Neural progenitor cell (in vitro differentiated cells): ENCODE results near the gene CXXC4.

Experiments
- EZH2 ChIP-seq: fragments of 200-600 bp; sonication (generic); IDR thresholded peaks from 2 replicates; pipeline ENCODE4 v1.6.1; 2017; ENCODE audit warnings: antibody characterized with exemption, mild to moderate bottlenecking, moderate library complexity
- EZH2phosphoT487 ChIP-seq: fragments of 200-600 bp; sonication (generic); IDR thresholded peaks from 2 replicates; pipeline ENCODE4 v1.6.1; 2017; ENCODE audit warnings: antibody characterized with exemption
- TF ChIP-seq, protein P1 (sequence below): fragments of 200-600 bp; sonication (generic); IDR thresholded peaks from 2 replicates; pipeline ENCODE4 v1.5.1; 2017; ENCODE audit warnings: antibody characterized with exemption, mild to moderate bottlenecking

DNA sequence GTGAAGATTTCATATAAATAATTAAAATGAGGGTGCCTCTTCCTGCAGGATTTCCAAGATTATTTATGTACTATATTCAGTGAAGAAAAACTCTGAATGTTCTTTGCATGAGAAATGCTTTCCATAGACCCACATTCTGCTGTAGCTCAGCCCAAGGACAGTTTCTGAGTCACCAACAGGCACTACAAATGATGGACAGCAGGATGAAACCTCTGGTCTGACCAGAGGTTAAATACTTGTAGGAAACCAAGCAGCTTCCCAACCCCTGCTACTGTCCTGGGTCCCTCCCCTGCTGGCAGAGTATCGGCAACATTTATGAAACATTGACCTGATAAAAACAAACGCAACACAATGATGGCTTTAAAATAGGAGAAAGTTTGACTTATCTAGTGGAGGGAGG lies 73.1 kb downstream of the CXXC4 start:
- TF ChIP-seq, protein P1, sequence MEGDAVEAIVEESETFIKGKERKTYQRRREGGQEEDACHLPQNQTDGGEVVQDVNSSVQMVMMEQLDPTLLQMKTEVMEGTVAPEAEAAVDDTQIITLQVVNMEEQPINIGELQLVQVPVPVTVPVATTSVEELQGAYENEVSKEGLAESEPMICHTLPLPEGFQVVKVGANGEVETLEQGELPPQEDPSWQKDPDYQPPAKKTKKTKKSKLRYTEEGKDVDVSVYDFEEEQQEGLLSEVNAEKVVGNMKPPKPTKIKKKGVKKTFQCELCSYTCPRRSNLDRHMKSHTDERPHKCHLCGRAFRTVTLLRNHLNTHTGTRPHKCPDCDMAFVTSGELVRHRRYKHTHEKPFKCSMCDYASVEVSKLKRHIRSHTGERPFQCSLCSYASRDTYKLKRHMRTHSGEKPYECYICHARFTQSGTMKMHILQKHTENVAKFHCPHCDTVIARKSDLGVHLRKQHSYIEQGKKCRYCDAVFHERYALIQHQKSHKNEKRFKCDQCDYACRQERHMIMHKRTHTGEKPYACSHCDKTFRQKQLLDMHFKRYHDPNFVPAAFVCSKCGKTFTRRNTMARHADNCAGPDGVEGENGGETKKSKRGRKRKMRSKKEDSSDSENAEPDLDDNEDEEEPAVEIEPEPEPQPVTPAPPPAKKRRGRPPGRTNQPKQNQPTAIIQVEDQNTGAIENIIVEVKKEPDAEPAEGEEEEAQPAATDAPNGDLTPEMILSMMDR = no peak
- TF ChIP-seq EZH2 (no peak), EZH2phosphoT487 (no peak)
